ENCODE measurements around the gene PDZRN4.

DNA sequence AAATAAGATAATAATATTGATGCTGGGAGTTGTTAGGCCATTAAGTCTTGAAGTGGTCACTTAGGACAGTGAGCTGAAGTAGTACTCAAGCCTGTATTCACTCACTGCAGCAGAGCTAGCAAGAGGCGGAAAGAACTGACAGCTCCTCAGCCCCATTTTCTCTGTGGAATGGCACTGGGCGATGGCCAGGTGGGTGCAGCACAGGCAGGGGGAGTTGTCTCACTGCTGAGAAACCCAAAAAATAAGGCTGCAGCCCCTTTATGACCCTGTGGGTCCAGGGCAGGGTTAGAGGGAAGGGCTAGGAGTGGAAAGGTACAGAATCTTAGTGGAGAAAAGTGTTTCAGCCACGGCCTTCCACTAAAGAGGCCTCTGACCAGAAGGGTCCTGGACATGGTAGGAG is 35.5 kb downstream of the PDZRN4 start:
- TF ChIP-seq GABPA (IDR thresholded peaks at IDR 0.05; ENCODE audit: low read depth) (no peak), POLR2AphosphoS5 (IDR thresholded peaks at IDR 0.05; ENCODE audit: low read depth) (no peak), SPI1 (IDR thresholded peaks at IDR 0.05; ENCODE audit: borderline replicate concordance, low read depth) (no peak)
- TF ChIP-seq, protein P1, sequence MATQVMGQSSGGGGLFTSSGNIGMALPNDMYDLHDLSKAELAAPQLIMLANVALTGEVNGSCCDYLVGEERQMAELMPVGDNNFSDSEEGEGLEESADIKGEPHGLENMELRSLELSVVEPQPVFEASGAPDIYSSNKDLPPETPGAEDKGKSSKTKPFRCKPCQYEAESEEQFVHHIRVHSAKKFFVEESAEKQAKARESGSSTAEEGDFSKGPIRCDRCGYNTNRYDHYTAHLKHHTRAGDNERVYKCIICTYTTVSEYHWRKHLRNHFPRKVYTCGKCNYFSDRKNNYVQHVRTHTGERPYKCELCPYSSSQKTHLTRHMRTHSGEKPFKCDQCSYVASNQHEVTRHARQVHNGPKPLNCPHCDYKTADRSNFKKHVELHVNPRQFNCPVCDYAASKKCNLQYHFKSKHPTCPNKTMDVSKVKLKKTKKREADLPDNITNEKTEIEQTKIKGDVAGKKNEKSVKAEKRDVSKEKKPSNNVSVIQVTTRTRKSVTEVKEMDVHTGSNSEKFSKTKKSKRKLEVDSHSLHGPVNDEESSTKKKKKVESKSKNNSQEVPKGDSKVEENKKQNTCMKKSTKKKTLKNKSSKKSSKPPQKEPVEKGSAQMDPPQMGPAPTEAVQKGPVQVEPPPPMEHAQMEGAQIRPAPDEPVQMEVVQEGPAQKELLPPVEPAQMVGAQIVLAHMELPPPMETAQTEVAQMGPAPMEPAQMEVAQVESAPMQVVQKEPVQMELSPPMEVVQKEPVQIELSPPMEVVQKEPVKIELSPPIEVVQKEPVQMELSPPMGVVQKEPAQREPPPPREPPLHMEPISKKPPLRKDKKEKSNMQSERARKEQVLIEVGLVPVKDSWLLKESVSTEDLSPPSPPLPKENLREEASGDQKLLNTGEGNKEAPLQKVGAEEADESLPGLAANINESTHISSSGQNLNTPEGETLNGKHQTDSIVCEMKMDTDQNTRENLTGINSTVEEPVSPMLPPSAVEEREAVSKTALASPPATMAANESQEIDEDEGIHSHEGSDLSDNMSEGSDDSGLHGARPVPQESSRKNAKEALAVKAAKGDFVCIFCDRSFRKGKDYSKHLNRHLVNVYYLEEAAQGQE (IDR thresholded peaks at IDR 0.05; ENCODE audit: insufficient replicate concordance, low read depth) = no peak
- TF ChIP-seq, protein P2, sequence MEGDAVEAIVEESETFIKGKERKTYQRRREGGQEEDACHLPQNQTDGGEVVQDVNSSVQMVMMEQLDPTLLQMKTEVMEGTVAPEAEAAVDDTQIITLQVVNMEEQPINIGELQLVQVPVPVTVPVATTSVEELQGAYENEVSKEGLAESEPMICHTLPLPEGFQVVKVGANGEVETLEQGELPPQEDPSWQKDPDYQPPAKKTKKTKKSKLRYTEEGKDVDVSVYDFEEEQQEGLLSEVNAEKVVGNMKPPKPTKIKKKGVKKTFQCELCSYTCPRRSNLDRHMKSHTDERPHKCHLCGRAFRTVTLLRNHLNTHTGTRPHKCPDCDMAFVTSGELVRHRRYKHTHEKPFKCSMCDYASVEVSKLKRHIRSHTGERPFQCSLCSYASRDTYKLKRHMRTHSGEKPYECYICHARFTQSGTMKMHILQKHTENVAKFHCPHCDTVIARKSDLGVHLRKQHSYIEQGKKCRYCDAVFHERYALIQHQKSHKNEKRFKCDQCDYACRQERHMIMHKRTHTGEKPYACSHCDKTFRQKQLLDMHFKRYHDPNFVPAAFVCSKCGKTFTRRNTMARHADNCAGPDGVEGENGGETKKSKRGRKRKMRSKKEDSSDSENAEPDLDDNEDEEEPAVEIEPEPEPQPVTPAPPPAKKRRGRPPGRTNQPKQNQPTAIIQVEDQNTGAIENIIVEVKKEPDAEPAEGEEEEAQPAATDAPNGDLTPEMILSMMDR (IDR thresholded peaks at IDR 0.05; ENCODE audit: insufficient read depth, low read length) = no peak
